NT2/D1 (cell line): Measurements from ENCODE around the gene ZNF500.

Experiments used
- DNase-seq: peaks from one replicate; pipeline ENCODE4 v3.0.0-alpha.2; 2011; ENCODE audit warnings: low read depth, low spot score
- H3K27me3 ChIP-seq: 2 replicates; pipeline ENCODE4 v1.6.0; 2011; ENCODE audit warnings: mild to moderate bottlenecking; ENCODE audit not compliant: insufficient read length, insufficient read depth
- H3K36me3 ChIP-seq: 2 replicates; pipeline ENCODE4 v1.6.1; 2011; ENCODE audit warnings: mild to moderate bottlenecking, low read length, mixed read lengths; ENCODE audit not compliant: insufficient read depth, insufficient read length
- H3K4me1 ChIP-seq: 2 replicates; pipeline ENCODE4 v1.5.1; 2011; ENCODE audit not compliant: insufficient read depth, insufficient read length
- H3K4me3 ChIP-seq: 2 replicates; pipeline ENCODE4 v1.5.1; 2011; ENCODE audit warnings: low read depth; ENCODE audit not compliant: insufficient read length
- H3K9ac ChIP-seq: 2 replicates; pipeline ENCODE4 v1.6.0; 2011; ENCODE audit warnings: low read depth; ENCODE audit not compliant: insufficient read length
- H3K9me3 ChIP-seq: 2 replicates; pipeline ENCODE4 v1.5.1; 2011; ENCODE audit warnings: mild to moderate bottlenecking, low read length; ENCODE audit not compliant: insufficient read depth
- SUZ12 ChIP-seq: IDR thresholded peaks from 2 replicates; pipeline ENCODE4 v1.6.1; 2011; ENCODE audit not compliant: insufficient read length, insufficient read depth; ENCODE audit errors: extremely low read depth
- YY1 ChIP-seq: IDR thresholded peaks from 2 replicates; pipeline ENCODE4 v1.6.1; 2011; ENCODE audit not compliant: insufficient read length, insufficient read depth
- ZNF274 ChIP-seq: IDR thresholded peaks from 2 replicates; pipeline ENCODE4 v1.6.1; 2011; ENCODE audit warnings: mild to moderate bottlenecking, low read depth, low read length

ZNF500 gene

GRCh38 chr16:4753227-4753626, 13.7 kb downstream of the ZNF500 start:
- Histone ChIP-seq H3K9ac (no peak overlapping the region), H3K4me1 (no peaks in the 10 kb centered on the region), H3K27me3 (no peaks in the 10 kb centered on the region), H3K4me3 (no peak overlapping the region), H3K36me3 (peaks cover 83% of the 10 kb centered on the region), H3K9me3 (peaks cover 7% of the 10 kb centered on the region; the same call in 1 of the 2 replicates)
- no peak for TF ChIP-seq ZNF274
- TF ChIP-seq YY1: no peak
- no peak for TF ChIP-seq SUZ12
- no peak for DNase-seq

GRCh38 chr16:4752351-4753100, 14.4 kb downstream of the ZNF500 start:
- Histone ChIP-seq H3K4me3 (no peak overlapping the region), H3K4me1 (no peaks in the 10 kb centered on the region), H3K9me3 (peaks cover 7% of the 10 kb centered on the region; the same call in 1 of the 2 replicates), H3K36me3 (peaks cover 77% of the 10 kb centered on the region), H3K9ac (no peak overlapping the region), H3K27me3 (no peaks in the 10 kb centered on the region)
- TF ChIP-seq YY1: no peak
- TF ChIP-seq ZNF274: no peak
- no peak for TF ChIP-seq SUZ12
- no peak for DNase-seq

- DNase-seq: no peak
- no peak overlapping the region for H3K9ac ChIP-seq
- H3K4me3 ChIP-seq: no peak overlapping the region
- no peaks in the 10 kb centered on the region for H3K4me1 ChIP-seq
- H3K9me3 ChIP-seq: peaks cover 6% of the 10 kb centered on the region; the same call in 1 of the 2 replicates
- no peaks in the 10 kb centered on the region for H3K27me3 ChIP-seq
- no peak for TF ChIP-seq YY1
- TF ChIP-seq SUZ12: no peak
- no peak for TF ChIP-seq ZNF274
- peaks cover 66% of the 10 kb centered on the region for H3K36me3 ChIP-seq
Observed at GRCh38 chr16:4750896-4751295, 16.1 kb downstream of the ZNF500 start.

GRCh38 chr16:4749700-4750257, 17.2 kb downstream of the ZNF500 start:
- peaks cover 3% of the 10 kb centered on the region for H3K4me1 ChIP-seq
- peaks cover 56% of the 10 kb centered on the region for H3K36me3 ChIP-seq
- H3K4me3 ChIP-seq: no peak overlapping the region
- peaks cover under 1% of the 10 kb centered on the region; the same call in 1 of the 2 replicates for H3K9me3 ChIP-seq
- DNase-seq: no peak
- H3K9ac ChIP-seq: no peak overlapping the region
- H3K27me3 ChIP-seq: no peaks in the 10 kb centered on the region
- no peak for TF ChIP-seq YY1
- TF ChIP-seq ZNF274: no peak
- TF ChIP-seq SUZ12: no peak

GRCh38 chr16:4748682-4749411, 18.1 kb downstream of the ZNF500 start:
- Histone ChIP-seq H3K9ac (no peak overlapping the region), H3K9me3 (no peaks in the 10 kb centered on the region), H3K36me3 (peaks cover 51% of the 10 kb centered on the region), H3K4me1 (peaks cover 6% of the 10 kb centered on the region), H3K4me3 (no peak overlapping the region), H3K27me3 (no peaks in the 10 kb centered on the region)
- TF ChIP-seq SUZ12: no peak
- TF ChIP-seq YY1: no peak
- TF ChIP-seq ZNF274: no peak
- no peak for DNase-seq

- Histone ChIP-seq H3K27me3 (no peaks in the 10 kb centered on the region), H3K4me1 (peaks cover 6% of the 10 kb centered on the region), H3K36me3 (peaks cover 44% of the 10 kb centered on the region), H3K9ac (no peak overlapping the region), H3K4me3 (no peak overlapping the region), H3K9me3 (no peaks in the 10 kb centered on the region)
- no peak for TF ChIP-seq YY1
- TF ChIP-seq SUZ12: no peak
- no peak for TF ChIP-seq ZNF274
- DNase-seq: no peak
Observed at GRCh38 chr16:4747906-4748681, 18.9 kb downstream of the ZNF500 start.
